OCI-LY1 (cell line): Measurements from ENCODE around the gene ZNF730.
"Not testable (repeated sequence)": the region's sequence is repeated elsewhere in the genome, so short reads cannot be mapped to it uniquely, and the experiment has no call there.

ENCODE experiments used
- EZH2 ChIP-seq: fragments of 200-600 bp; sonication (generic), shearing (Covaris generic); IDR thresholded peaks from 2 replicates; pipeline ENCODE4 v1.8.0; 2017; ENCODE audit warnings: borderline replicate concordance, mixed run types, mild to moderate bottlenecking, antibody characterized with exemption, low read length, moderate library complexity, mixed read lengths
- TF ChIP-seq, protein P1 (sequence below): fragments of 200-600 bp; sonication (generic), shearing (Covaris generic); IDR thresholded peaks from 2 replicates; pipeline ENCODE4 v1.5.1; 2017; ENCODE audit warnings: mild to moderate bottlenecking, antibody characterized with exemption, low read length, moderate library complexity, mixed read lengths

DNA sequence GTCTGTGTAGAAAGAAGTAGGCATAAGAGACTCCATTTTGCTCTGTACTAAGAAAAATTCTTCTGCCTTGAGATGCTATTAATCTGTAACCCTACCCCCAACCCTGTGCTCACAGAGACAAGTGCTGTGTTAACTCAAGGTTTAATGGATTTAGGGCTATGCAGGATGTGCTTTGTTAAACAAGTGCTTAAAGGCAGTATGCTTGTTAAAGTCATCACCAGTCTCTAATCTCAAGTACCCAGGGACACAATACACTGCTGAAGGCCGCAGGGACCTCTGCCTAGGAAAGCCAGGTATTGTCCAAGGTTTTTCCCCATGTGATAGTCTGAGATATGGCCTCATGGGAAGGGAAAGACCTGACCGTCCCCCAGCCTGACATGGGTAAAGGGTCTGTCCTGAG is 39.0 kb upstream of the ZNF730 start:
- TF ChIP-seq, protein P1, sequence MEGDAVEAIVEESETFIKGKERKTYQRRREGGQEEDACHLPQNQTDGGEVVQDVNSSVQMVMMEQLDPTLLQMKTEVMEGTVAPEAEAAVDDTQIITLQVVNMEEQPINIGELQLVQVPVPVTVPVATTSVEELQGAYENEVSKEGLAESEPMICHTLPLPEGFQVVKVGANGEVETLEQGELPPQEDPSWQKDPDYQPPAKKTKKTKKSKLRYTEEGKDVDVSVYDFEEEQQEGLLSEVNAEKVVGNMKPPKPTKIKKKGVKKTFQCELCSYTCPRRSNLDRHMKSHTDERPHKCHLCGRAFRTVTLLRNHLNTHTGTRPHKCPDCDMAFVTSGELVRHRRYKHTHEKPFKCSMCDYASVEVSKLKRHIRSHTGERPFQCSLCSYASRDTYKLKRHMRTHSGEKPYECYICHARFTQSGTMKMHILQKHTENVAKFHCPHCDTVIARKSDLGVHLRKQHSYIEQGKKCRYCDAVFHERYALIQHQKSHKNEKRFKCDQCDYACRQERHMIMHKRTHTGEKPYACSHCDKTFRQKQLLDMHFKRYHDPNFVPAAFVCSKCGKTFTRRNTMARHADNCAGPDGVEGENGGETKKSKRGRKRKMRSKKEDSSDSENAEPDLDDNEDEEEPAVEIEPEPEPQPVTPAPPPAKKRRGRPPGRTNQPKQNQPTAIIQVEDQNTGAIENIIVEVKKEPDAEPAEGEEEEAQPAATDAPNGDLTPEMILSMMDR: not testable (repeated sequence)
- TF ChIP-seq EZH2: not testable (repeated sequence)
